H9 (cell line): Measurements from ENCODE around the gene HP. TPM values are rescaled to one million over a fixed set of nuclear protein-coding genes. Genes with fewer than 3 reads are reported as not detected.

Source experiments
- DNase-seq: peaks from one replicate; pipeline ENCODE4 v3.0.0-alpha.2; 2017
- H2AFZ ChIP-seq: one replicate; pipeline ENCODE4 v1.6.1; 2013; ENCODE audit warnings: mild to moderate bottlenecking, low read length, control low read depth, moderate library complexity
- H2AK5ac ChIP-seq: 2 replicates; pipeline ENCODE4 v1.6.1; 2013; ENCODE audit warnings: low read length, control low read depth, mixed read lengths; ENCODE audit not compliant: insufficient read length
- H2BK120ac ChIP-seq: one replicate; pipeline ENCODE4 v1.6.1; 2013; ENCODE audit warnings: low read depth, mild to moderate bottlenecking, low read length, control low read depth, inconsistent platforms; ENCODE audit not compliant: poor library complexity, severe bottlenecking
- H2BK12ac ChIP-seq: 2 replicates; pipeline ENCODE4 v1.6.1; 2013; ENCODE audit warnings: low read length, control low read depth, mixed read lengths, low read depth; ENCODE audit not compliant: insufficient read length
- H2BK15ac ChIP-seq: 2 replicates; pipeline ENCODE4 v1.6.1; 2013; ENCODE audit warnings: low read depth, low read length, control low read depth
- H2BK20ac ChIP-seq: one replicate; pipeline ENCODE4 v1.6.1; 2013; ENCODE audit warnings: low read depth, mild to moderate bottlenecking, low read length, control low read depth, inconsistent platforms; ENCODE audit not compliant: poor library complexity, severe bottlenecking
- H2BK5ac ChIP-seq: 2 replicates; pipeline ENCODE4 v1.6.1; 2013; ENCODE audit warnings: low read length, control low read depth, mixed read lengths; ENCODE audit not compliant: insufficient read length
- H3K14ac ChIP-seq: 2 replicates; pipeline ENCODE4 v1.6.1; 2013; ENCODE audit warnings: low read length, control low read depth; ENCODE audit not compliant: insufficient read depth
- H3K18ac ChIP-seq: 2 replicates; pipeline ENCODE4 v1.6.1; 2013; ENCODE audit warnings: low read depth, mild to moderate bottlenecking, mixed read lengths, low read length, control low read depth; ENCODE audit not compliant: insufficient read length
- H3K23ac ChIP-seq: 2 replicates; pipeline ENCODE4 v1.6.1; 2013; ENCODE audit warnings: low read length, control low read depth, mixed read lengths, low read depth; ENCODE audit not compliant: insufficient read length
- H3K23me2 ChIP-seq: 2 replicates; pipeline ENCODE4 v1.6.1; 2013; ENCODE audit warnings: low read depth, mild to moderate bottlenecking, mixed read lengths, low read length, control low read depth; ENCODE audit not compliant: insufficient read length, poor library complexity, severe bottlenecking
- H3K27ac ChIP-seq: 2 replicates; pipeline ENCODE4 v1.5.1; 2013; ENCODE audit warnings: low read length, control low read depth, mixed read lengths, low read depth; ENCODE audit not compliant: insufficient read length
- H3K27me3 ChIP-seq: 2 replicates; pipeline ENCODE4 v1.6.1; 2013; ENCODE audit warnings: low read length, control low read depth, inconsistent platforms; ENCODE audit not compliant: insufficient read depth
- H3K4ac ChIP-seq: 2 replicates; pipeline ENCODE4 v1.6.1; 2013; ENCODE audit warnings: low read depth, mild to moderate bottlenecking, control low read depth, inconsistent platforms, low read length, moderate library complexity
- H3K4me1 ChIP-seq: 2 replicates; pipeline ENCODE4 v1.6.1; 2013; ENCODE audit warnings: low read length, control low read depth, inconsistent platforms; ENCODE audit not compliant: insufficient read depth
- H3K4me2 ChIP-seq: 2 replicates; pipeline ENCODE4 v1.6.1; 2013; ENCODE audit warnings: low read length, control low read depth, mixed read lengths; ENCODE audit not compliant: insufficient read length, insufficient read depth
- H3K56ac ChIP-seq: 2 replicates; pipeline ENCODE4 v1.6.1; 2013; ENCODE audit warnings: low read depth, mild to moderate bottlenecking, mixed read lengths, low read length, control low read depth; ENCODE audit not compliant: insufficient read length
- H3K79me1 ChIP-seq: 2 replicates; pipeline ENCODE4 v1.6.1; 2013; ENCODE audit warnings: low read depth, mild to moderate bottlenecking, moderate library complexity, low read length, control low read depth, inconsistent platforms; ENCODE audit not compliant: insufficient read depth, poor library complexity, severe bottlenecking
- H3K79me2 ChIP-seq: 2 replicates; pipeline ENCODE4 v1.6.1; 2013; ENCODE audit warnings: low read length, control low read depth, inconsistent platforms; ENCODE audit not compliant: insufficient read depth
- H3K9ac ChIP-seq: 2 replicates; pipeline ENCODE4 v1.6.1; 2013; ENCODE audit warnings: low read length, control low read depth, mixed read lengths; ENCODE audit not compliant: insufficient read length; ENCODE audit errors: extremely low read depth
- H3K9me3 ChIP-seq: one replicate; pipeline ENCODE4 v1.6.1; 2013; ENCODE audit warnings: low read depth, low read length, inconsistent platforms; ENCODE audit not compliant: control insufficient read depth
- H3T11ph ChIP-seq: one replicate; pipeline ENCODE4 v1.6.1; 2013; ENCODE audit warnings: mild to moderate bottlenecking, low read length, control low read depth, inconsistent platforms
- H4K20me1 ChIP-seq: one replicate; pipeline ENCODE4 v1.6.1; 2013; ENCODE audit not compliant: control insufficient read depth, insufficient read length, insufficient read depth
- H4K5ac ChIP-seq: 2 replicates; pipeline ENCODE4 v1.6.1; 2013; ENCODE audit warnings: low read depth, mild to moderate bottlenecking, mixed read lengths, low read length, control low read depth; ENCODE audit not compliant: insufficient read length
- H4K8ac ChIP-seq: replicated peaks from 2 replicates; pipeline ENCODE4 v1.6.1; 2013; ENCODE audit warnings: low read length, control low read depth, mixed read lengths, low read depth; ENCODE audit not compliant: insufficient read length
- H4K91ac ChIP-seq: 2 replicates; pipeline ENCODE4 v1.6.1; 2013; ENCODE audit warnings: low read depth, mild to moderate bottlenecking, moderate library complexity, mixed read lengths, low read length, control low read depth; ENCODE audit not compliant: insufficient read length
- H3K27ac Mint-ChIP-seq, 3 experiments: 2 replicates in 2 of 3; 3 replicates in 1 of 3; pipeline ENCODE4 v1.8.0; 2020 to 2021; ENCODE audit warnings: mixed read lengths in 3 of 3, mild to moderate bottlenecking in 1 of 3, moderate library complexity in 1 of 3
- H3K27me3 Mint-ChIP-seq: 2 replicates; pipeline ENCODE4 v1.8.0; 2021; ENCODE audit warnings: low read depth, mild to moderate bottlenecking, moderate library complexity, mixed read lengths
- H3K36me3 Mint-ChIP-seq, 3 experiments: 2 replicates in 2 of 3; 3 replicates in 1 of 3; pipeline ENCODE4 v1.8.0; 2020 to 2021; ENCODE audit warnings: low read depth in 3 of 3, mixed read lengths in 3 of 3; ENCODE audit not compliant: insufficient read depth in 1 of 3
- H3K4me1 Mint-ChIP-seq, 2 experiments: 2 replicates each; pipeline ENCODE4 v1.8.0; 2020; ENCODE audit warnings: mixed read lengths in 2 of 2
- H3K4me3 Mint-ChIP-seq, 2 experiments: 2 replicates in 1 of 2; 3 replicates in 1 of 2; pipeline ENCODE4 v1.8.0; 2020 to 2021; ENCODE audit warnings: mild to moderate bottlenecking in 2 of 2, mixed read lengths in 2 of 2, moderate library complexity in 1 of 2
- H3K9me3 Mint-ChIP-seq, 2 experiments: 2 replicates in 1 of 2; 3 replicates in 1 of 2; pipeline ENCODE4 v1.8.0; 2020; ENCODE audit warnings: mild to moderate bottlenecking in 2 of 2, mixed read lengths in 2 of 2, moderate library complexity in 1 of 2
- WGBS: extraction: QIAGEN DNeasy Blood & Tissue Kit; methylation state at CpG from one replicate; pipeline ENCODE4 v1.1.7; 2013; ENCODE audit warnings: missing lambda C conversion rate, low lambda C conversion rate, mixed read lengths; ENCODE audit not compliant: insufficient read length; ENCODE audit errors: extremely low coverage; 5-methylcytosine and 5-hydroxymethylcytosine counted together
- total RNA-seq: library from RNA; stranded (reverse); gene quantifications from 2 replicates; pipeline ENCODE4 v1.2.1, GENCODE V29; 2021
- TF ChIP-seq, protein P1 (sequence below): fragments of 200-600 bp; sonication (generic); conservative IDR thresholded peaks from 3 replicates; pipeline ENCODE4 v1.8.0; 2021; ENCODE audit warnings: antibody characterized with exemption, mild to moderate bottlenecking

HP gene
- total RNA-seq, 1 experiment from 2014 or later, result not detected

DNA sequence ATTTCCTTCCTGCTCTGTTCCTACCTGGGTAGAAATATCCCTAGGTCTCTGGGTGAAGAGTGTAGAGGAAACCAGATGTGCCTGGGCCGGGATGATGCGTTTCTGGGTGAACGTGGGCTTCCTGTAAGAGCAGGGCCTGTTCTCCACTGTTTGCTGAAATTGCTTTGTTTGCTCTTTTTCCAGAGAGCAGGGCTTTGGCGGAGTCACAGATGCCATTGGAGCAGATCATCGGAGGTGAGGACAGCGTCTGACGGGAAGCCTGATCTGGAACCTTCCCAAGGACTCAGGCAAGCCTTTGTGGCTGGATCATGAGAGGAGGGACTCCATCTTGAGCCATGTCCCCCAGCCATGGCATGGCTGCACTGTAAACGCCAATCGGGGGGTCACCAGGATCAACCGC lies 30.3 kb upstream of the HP start:
- Histone ChIP-seq H2BK120ac (no peak overlapping the region), H3K23ac (no peak overlapping the region), H3K9ac (no peak overlapping the region), H3K79me2 (no peaks in the 10 kb centered on the region), H2BK12ac (no peak overlapping the region), H3K14ac (no peak overlapping the region), H3K4me2 (no peak overlapping the region), H3K4me1 (no peaks in the 10 kb centered on the region), H4K8ac (no peak overlapping the region), H2AFZ (no peak overlapping the region), H3K27me3 (no peaks in the 10 kb centered on the region), H3K79me1 (no peaks in the 10 kb centered on the region), H3K18ac (no peak overlapping the region), H2BK5ac (no peak overlapping the region), H2BK15ac (no peak overlapping the region), H3K4ac (no peak overlapping the region), H3K27ac (no peak overlapping the region), H2BK20ac (no peak overlapping the region), H3T11ph (no peak overlapping the region), H3K56ac (no peak overlapping the region), H4K20me1 (no peaks in the 10 kb centered on the region), H4K91ac (no peak overlapping the region), H3K23me2 (no peaks in the 10 kb centered on the region), H2AK5ac (no peak overlapping the region), H3K9me3 (no peaks in the 10 kb centered on the region), H4K5ac (no peak overlapping the region)
- no peak for DNase-seq
- Mint-ChIP-seq H3K36me3 (peaks cover 13 to 41% (median 33%) of the 10 kb centered on the region in 3 experiments; a peak in 6 of 7 replicates), H3K4me3 (no peak overlapping the region), H3K4me1 (no peaks in the 10 kb centered on the region), H3K27ac (peak overlapping the region in 1 of 3 experiments; percentile 73; a peak in 2 of 7 replicates), H3K9me3 (no peaks in the 10 kb centered on the region), H3K27me3 (no peaks in the 10 kb centered on the region)
- no CpG with 5 or more reads among the region's 10 CpGs for WGBS
- TF ChIP-seq, protein P1, sequence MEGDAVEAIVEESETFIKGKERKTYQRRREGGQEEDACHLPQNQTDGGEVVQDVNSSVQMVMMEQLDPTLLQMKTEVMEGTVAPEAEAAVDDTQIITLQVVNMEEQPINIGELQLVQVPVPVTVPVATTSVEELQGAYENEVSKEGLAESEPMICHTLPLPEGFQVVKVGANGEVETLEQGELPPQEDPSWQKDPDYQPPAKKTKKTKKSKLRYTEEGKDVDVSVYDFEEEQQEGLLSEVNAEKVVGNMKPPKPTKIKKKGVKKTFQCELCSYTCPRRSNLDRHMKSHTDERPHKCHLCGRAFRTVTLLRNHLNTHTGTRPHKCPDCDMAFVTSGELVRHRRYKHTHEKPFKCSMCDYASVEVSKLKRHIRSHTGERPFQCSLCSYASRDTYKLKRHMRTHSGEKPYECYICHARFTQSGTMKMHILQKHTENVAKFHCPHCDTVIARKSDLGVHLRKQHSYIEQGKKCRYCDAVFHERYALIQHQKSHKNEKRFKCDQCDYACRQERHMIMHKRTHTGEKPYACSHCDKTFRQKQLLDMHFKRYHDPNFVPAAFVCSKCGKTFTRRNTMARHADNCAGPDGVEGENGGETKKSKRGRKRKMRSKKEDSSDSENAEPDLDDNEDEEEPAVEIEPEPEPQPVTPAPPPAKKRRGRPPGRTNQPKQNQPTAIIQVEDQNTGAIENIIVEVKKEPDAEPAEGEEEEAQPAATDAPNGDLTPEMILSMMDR, result no peak
